Endodermal cell (in vitro differentiated cells): ENCODE measurements around the gene ZFP14. TPM values are rescaled to one million over a fixed set of nuclear protein-coding genes. Genes with fewer than 3 reads are reported as not detected.
"Not testable (repeated sequence)": the region's sequence is repeated elsewhere in the genome, so short reads cannot be mapped to it uniquely, and the experiment has no call there.

ENCODE experiments used
- DNase-seq: peaks from one replicate; pipeline ENCODE4 v3.0.0-alpha.2; 2017
- H3K27ac ChIP-seq: 2 replicates; pipeline ENCODE4 v1.5.1; 2013; ENCODE audit warnings: mild to moderate bottlenecking, low read depth, low read length, moderate library complexity
- H3K27me3 ChIP-seq: 2 replicates; pipeline ENCODE4 v1.6.1; 2013; ENCODE audit warnings: mild to moderate bottlenecking, low read length, moderate library complexity; ENCODE audit not compliant: insufficient read depth, control insufficient read depth, poor library complexity, severe bottlenecking
- H3K36me3 ChIP-seq: 2 replicates; pipeline ENCODE4 v1.7.0; 2013; ENCODE audit warnings: mild to moderate bottlenecking, low read length, moderate library complexity; ENCODE audit not compliant: control insufficient read depth, insufficient read depth
- H3K4me1 ChIP-seq: one replicate; pipeline ENCODE4 v1.7.0; 2013; ENCODE audit warnings: low read length; ENCODE audit not compliant: control insufficient read depth, insufficient read depth
- H3K4me3 ChIP-seq: 2 replicates; pipeline ENCODE4 v1.5.1; 2013; ENCODE audit warnings: mild to moderate bottlenecking, low read length, moderate library complexity
- H3K9ac ChIP-seq: 2 replicates; pipeline ENCODE4 v1.6.1; 2013; ENCODE audit warnings: mild to moderate bottlenecking, low read length, moderate library complexity; ENCODE audit not compliant: poor library complexity, severe bottlenecking; ENCODE audit errors: extremely low read depth
- H3K9me3 ChIP-seq: 2 replicates; pipeline ENCODE4 v1.6.1; 2013; ENCODE audit warnings: mild to moderate bottlenecking, low read length, moderate library complexity; ENCODE audit not compliant: control insufficient read depth
- H3K27ac Mint-ChIP-seq: 2 replicates; pipeline ENCODE4 v1.8.0; 2020; ENCODE audit warnings: mixed read lengths
- H3K27me3 Mint-ChIP-seq: 2 replicates; pipeline ENCODE4 v1.8.0; 2021; ENCODE audit warnings: mild to moderate bottlenecking, mixed read lengths; ENCODE audit not compliant: insufficient read depth
- H3K36me3 Mint-ChIP-seq: 2 replicates; pipeline ENCODE4 v1.8.0; 2020; ENCODE audit warnings: low read depth, mixed read lengths
- H3K4me1 Mint-ChIP-seq: 2 replicates; pipeline ENCODE4 v1.8.0; 2020; ENCODE audit warnings: mixed read lengths
- H3K4me3 Mint-ChIP-seq: 2 replicates; pipeline ENCODE4 v1.8.0; 2020; ENCODE audit warnings: mild to moderate bottlenecking, moderate library complexity, mixed read lengths
- H3K9me3 Mint-ChIP-seq: 2 replicates; pipeline ENCODE4 v1.8.0; 2020; ENCODE audit warnings: mild to moderate bottlenecking, mixed read lengths
- CTCF ChIP-seq: fragments of 200-600 bp; sonication (generic); conservative IDR thresholded peaks from 2 replicates; pipeline ENCODE4 v1.5.0; 2021; ENCODE audit warnings: antibody characterized with exemption, mild to moderate bottlenecking
- WGBS, 2 experiments: methylation state at CpG; one replicate each; pipeline versions ENCODE4 v1.1.5 to v1.1.7; 2013; ENCODE audit warnings: missing lambda C conversion rate in 2 of 2, mixed read lengths in 1 of 2; ENCODE audit not compliant: insufficient coverage in 1 of 2, insufficient read length in 1 of 2; 5-methylcytosine and 5-hydroxymethylcytosine counted together
- total RNA-seq, 2 donors: library from RNA; stranded (reverse); fragmentation: NEBNext Ultra II Directional in 1 of 2; extraction: Animal tissue kit (Norgen Biotek cat#: 25700) in 1 of 2; gene quantifications; 2 replicates in 1 of 2; 3 replicates in 1 of 2; pipeline ENCODE4 v1.2.1, GENCODE V29; 2021

The ZFP14 gene
- total RNA-seq, 2 donors from 2014 or later = 9.2 to 11.1 TPM

GRCh38 chr19:36331353-36332228 is 47.4 kb downstream of the ZFP14 start:
- peak overlapping the region; percentile 70 for H3K27ac ChIP-seq
- Mint-ChIP-seq H3K27ac (peak overlapping the region; percentile 99), H3K4me3 (peak overlapping the region; percentile 87), H3K27me3 (no peaks in the 10 kb centered on the region), H3K4me1 (peaks cover 48% of the 10 kb centered on the region), H3K36me3 (peaks cover 68% of the 10 kb centered on the region), H3K9me3 (peaks cover 17% of the 10 kb centered on the region)
- H3K9me3 ChIP-seq = peaks cover 71% of the 10 kb centered on the region
- H3K4me1 ChIP-seq = peaks cover 6% of the 10 kb centered on the region
- peaks cover 70% of the 10 kb centered on the region for H3K36me3 ChIP-seq
- peak; percentile 99 for DNase-seq
- peak overlapping the region; percentile 97 for H3K4me3 ChIP-seq
- TF ChIP-seq CTCF = peak; percentile 35
- WGBS, 2 experiments = 3 to 6% methylated on average over 38 to 43 of the region's 43 CpGs
- no peaks in the 10 kb centered on the region for H3K27me3 ChIP-seq
- peak overlapping the region; percentile 97 for H3K9ac ChIP-seq

GRCh38 chr19:36330216-36330615 is 48.8 kb downstream of the ZFP14 start:
- H3K4me3 Mint-ChIP-seq = peak overlapping the region; percentile 87
- H3K27me3 Mint-ChIP-seq = no peaks in the 10 kb centered on the region
- H3K9me3 ChIP-seq = peaks cover 71% of the 10 kb centered on the region
- no peak for TF ChIP-seq CTCF
- H3K36me3 ChIP-seq = peaks cover 70% of the 10 kb centered on the region
- H3K27ac Mint-ChIP-seq = peak overlapping the region; percentile 99
- peaks cover 69% of the 10 kb centered on the region for H3K36me3 Mint-ChIP-seq
- 78 to 94% methylated on average over 16 to 19 of the region's 19 CpGs for WGBS, 2 experiments
- H3K27me3 ChIP-seq = no peaks in the 10 kb centered on the region
- peaks cover 8% of the 10 kb centered on the region for H3K4me1 ChIP-seq
- no peak overlapping the region for H3K27ac ChIP-seq
- H3K9ac ChIP-seq = peak overlapping the region; percentile 97
- peak overlapping the region; percentile 97 for H3K4me3 ChIP-seq
- H3K9me3 Mint-ChIP-seq = peaks cover 16% of the 10 kb centered on the region
- peaks cover 60% of the 10 kb centered on the region for H3K4me1 Mint-ChIP-seq
- DNase-seq = no peak

GRCh38 chr19:36329534-36329933 is 49.5 kb downstream of the ZFP14 start:
- Mint-ChIP-seq H3K36me3 (peaks cover 74% of the 10 kb centered on the region), H3K9me3 (peaks cover 21% of the 10 kb centered on the region), H3K4me3 (peak overlapping the region; percentile 87), H3K4me1 (peaks cover 66% of the 10 kb centered on the region), H3K27ac (peak overlapping the region; percentile 22)
- H3K27me3 ChIP-seq, H3K27ac ChIP-seq, DNase-seq, H3K27me3 Mint-ChIP-seq, H3K4me1 ChIP-seq: not testable (repeated sequence)
- H3K9me3 ChIP-seq = peaks cover 65% of the 10 kb centered on the region
- peak overlapping the region; percentile 97 for H3K4me3 ChIP-seq
- 92 to 96% methylated on average over 7 to 16 of the region's 16 CpGs for WGBS, 2 experiments
- H3K9ac ChIP-seq = peak overlapping the region; percentile 97
- peaks cover 72% of the 10 kb centered on the region for H3K36me3 ChIP-seq

- H3K27me3 Mint-ChIP-seq, H3K27me3 ChIP-seq, H3K27ac ChIP-seq, H3K4me3 Mint-ChIP-seq, DNase-seq, H3K4me1 ChIP-seq: not testable (repeated sequence)
- Histone ChIP-seq H3K36me3 (peaks cover 85% of the 10 kb centered on the region), H3K4me3 (peak overlapping the region; percentile 97), H3K9ac (peak overlapping the region; percentile 42), H3K9me3 (peaks cover 65% of the 10 kb centered on the region)
- peaks cover 86% of the 10 kb centered on the region for H3K36me3 Mint-ChIP-seq
- H3K27ac Mint-ChIP-seq = peak overlapping the region; percentile 94
- peaks cover 63% of the 10 kb centered on the region for H3K4me1 Mint-ChIP-seq
- 93 to 96% methylated on average over 3 to 10 of the region's 10 CpGs for WGBS, 2 experiments
- peaks cover 17% of the 10 kb centered on the region for H3K9me3 Mint-ChIP-seq
Measured at GRCh38 chr19:36326649-36327048, 52.4 kb downstream of the ZFP14 start.

GRCh38 chr19:36315164-36315563 is 63.8 kb downstream of the ZFP14 start:
- not testable (repeated sequence) for H3K4me3 ChIP-seq, H3K4me1 Mint-ChIP-seq, H3K9me3 ChIP-seq, H3K9me3 Mint-ChIP-seq, H3K4me3 Mint-ChIP-seq, H3K27me3 ChIP-seq, H3K27me3 Mint-ChIP-seq, H3K9ac ChIP-seq, H3K4me1 ChIP-seq, H3K27ac Mint-ChIP-seq, DNase-seq, H3K27ac ChIP-seq
- H3K36me3 Mint-ChIP-seq = peaks cover 49% of the 10 kb centered on the region
- H3K36me3 ChIP-seq = peaks cover 34% of the 10 kb centered on the region
- WGBS, 2 experiments = no CpG with 5 or more reads among the region's 1 CpG
